ENCODE data around the gene TP73.
A peak's percentile ranks its signal among the peaks of the same experiment; 100 is the strongest.

Gene TP73

DNA sequence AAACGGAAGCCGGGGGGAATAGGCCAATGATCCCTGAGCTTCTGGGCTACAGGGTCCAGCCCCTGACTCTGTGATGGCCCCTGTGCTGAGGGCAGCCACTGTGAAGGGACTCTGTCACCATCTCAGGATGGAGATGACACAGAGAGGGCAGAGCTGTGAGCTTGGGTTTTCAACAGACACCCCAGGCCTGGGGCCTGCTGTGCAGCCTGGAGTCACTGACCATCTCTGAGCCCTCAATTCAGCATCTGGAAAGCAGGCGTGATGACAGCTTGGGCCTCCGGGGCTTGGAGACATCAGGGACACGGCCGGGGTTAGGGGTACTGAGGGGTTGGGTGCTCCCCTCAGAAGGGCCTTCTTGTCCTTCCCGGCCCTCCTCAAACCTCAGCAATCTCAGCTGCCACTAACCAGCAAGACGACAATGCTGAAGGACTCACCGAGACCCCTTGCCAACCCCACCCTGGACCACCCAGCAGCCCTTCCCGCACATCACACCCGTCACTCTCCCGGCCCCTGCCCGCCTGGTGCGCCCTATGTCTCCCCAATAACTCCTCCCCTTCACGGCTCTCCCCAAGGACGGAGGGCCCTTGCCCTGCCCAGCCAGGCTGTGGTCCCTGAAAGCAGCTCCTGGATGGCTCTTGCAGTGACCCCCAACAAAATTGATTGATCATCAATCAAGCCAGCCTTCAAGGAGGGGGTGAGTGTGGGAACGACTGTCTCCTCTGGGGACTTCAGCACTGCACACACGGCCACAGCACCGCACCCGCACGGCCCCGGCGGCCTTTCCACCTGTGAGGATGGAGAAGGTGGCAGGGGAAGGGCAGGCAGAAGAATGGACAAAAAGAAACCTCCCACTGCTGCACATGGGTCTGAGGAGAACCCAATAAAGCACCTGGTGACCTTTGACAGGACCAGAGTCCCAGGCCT, 45.3 kb upstream of the TP73 start:
- in situ Hi-C loops (cut with HindIII; ENCODE audit: low sequenced_read_pairs) = no loop called here
- TF ChIP-seq, protein P1, sequence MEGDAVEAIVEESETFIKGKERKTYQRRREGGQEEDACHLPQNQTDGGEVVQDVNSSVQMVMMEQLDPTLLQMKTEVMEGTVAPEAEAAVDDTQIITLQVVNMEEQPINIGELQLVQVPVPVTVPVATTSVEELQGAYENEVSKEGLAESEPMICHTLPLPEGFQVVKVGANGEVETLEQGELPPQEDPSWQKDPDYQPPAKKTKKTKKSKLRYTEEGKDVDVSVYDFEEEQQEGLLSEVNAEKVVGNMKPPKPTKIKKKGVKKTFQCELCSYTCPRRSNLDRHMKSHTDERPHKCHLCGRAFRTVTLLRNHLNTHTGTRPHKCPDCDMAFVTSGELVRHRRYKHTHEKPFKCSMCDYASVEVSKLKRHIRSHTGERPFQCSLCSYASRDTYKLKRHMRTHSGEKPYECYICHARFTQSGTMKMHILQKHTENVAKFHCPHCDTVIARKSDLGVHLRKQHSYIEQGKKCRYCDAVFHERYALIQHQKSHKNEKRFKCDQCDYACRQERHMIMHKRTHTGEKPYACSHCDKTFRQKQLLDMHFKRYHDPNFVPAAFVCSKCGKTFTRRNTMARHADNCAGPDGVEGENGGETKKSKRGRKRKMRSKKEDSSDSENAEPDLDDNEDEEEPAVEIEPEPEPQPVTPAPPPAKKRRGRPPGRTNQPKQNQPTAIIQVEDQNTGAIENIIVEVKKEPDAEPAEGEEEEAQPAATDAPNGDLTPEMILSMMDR (IDR thresholded peaks at IDR 0.05; ENCODE audit: low read depth, low read length, missing control alignments) = no peak
- H3K4me3 ChIP-seq (ENCODE audit: low read depth, low read length) = no peak overlapping the region
- DNase-seq (ENCODE audit: low read depth) = no peak

DNA sequence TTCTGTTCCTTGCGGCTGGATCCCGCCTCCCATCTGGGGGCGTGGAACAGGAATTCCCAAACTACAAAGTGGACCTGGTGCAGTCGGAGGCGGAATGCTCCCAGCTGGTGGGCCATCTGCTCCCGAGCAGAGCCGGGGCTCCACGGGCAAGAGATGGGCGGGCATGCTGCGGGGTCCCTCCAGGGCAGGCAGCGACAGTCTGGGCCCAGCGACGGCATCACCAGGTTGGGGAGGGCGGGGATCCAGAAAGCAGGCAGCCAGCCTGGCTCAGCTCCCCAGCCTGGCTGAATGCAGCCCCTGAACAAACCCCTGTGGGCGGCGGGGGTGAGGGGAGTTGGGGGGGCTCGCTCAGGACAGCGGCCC, 44.6 kb upstream of the TP73 start:
- DNase-seq (ENCODE audit: low read depth) = no peak
- in situ Hi-C loops (cut with HindIII; ENCODE audit: low sequenced_read_pairs) = no loop called here
- TF ChIP-seq, protein P1 (IDR thresholded peaks at IDR 0.05; ENCODE audit: low read depth, low read length, missing control alignments) = no peak

DNA sequence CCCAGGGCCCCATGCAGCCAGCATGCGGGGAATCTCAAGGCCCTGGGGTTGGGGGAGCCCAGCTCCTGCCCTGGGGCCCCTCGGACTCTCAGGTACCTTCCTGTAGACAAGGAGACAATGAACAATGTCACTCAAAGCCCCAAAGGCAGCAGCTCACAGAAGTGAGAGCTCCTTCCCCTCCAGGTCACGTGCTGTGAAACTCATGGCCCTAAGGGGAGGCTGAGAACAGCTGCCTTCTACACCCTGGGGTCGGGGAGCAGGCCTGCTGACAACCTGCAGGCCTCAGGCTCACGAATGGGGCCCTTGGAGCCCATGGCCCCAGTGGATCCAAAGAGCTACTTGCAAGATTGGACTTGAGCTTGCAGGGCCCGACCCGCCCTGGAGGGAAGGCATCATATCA, 44.2 kb upstream of the TP73 start:
- TF ChIP-seq, protein P1 (IDR thresholded peaks at IDR 0.05; ENCODE audit: low read depth, low read length, missing control alignments) = no peak
- no peak overlapping the region for H3K4me3 ChIP-seq (ENCODE audit: low read depth, low read length)
- no peak for DNase-seq (ENCODE audit: low read depth)
- in situ Hi-C loops (cut with HindIII; ENCODE audit: low sequenced_read_pairs) = no loop called here

More for the DNA sequence above, 44.6 kb upstream of the TP73 start:
- H3K4me3 ChIP-seq (ENCODE audit: low read depth, low read length) = no peak overlapping the region

DNA sequence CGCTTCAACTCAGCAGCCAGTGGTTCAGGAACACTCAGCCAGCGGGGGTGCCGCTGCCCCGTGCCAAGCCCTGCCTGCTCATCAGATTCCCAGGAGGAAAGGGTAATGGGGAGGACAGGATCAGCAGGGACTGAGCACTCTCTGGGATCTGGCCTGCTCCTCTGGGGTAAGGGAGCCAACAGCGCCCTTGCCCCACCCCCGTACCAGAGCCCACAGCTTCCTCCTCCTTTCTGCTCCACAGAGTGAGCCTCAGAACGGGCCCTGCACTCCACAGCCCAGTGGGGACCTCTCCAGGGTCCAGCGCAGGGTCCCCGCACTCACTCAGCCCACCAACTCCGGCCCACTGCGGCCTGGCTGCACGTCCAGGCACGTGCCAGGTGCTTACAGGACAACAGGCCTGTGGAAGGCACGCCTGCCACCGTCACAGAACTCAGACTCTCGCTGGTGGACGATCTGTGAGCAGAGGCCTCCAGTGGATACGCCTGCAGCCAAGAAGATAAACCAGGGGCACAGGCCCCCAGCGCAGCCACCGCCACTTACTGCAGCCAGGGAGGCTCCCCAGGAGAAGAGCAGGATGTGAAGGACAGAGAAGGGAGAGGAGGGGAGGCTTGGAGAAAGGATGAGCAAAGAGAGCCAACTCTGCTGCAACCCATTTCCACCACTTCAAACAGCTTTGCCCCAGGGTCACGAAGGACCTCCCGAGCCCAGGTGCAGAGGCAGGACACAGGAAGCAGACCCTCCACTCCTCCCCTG, 43.1 kb upstream of the TP73 start:
- TF ChIP-seq, protein P1 (IDR thresholded peaks at IDR 0.05; ENCODE audit: low read depth, low read length, missing control alignments) = no peak
- no peak for DNase-seq (ENCODE audit: low read depth)
- H3K4me3 ChIP-seq (ENCODE audit: low read depth, low read length) = no peak overlapping the region
- in situ Hi-C loops (cut with HindIII; ENCODE audit: low sequenced_read_pairs) = no loop called here

DNA sequence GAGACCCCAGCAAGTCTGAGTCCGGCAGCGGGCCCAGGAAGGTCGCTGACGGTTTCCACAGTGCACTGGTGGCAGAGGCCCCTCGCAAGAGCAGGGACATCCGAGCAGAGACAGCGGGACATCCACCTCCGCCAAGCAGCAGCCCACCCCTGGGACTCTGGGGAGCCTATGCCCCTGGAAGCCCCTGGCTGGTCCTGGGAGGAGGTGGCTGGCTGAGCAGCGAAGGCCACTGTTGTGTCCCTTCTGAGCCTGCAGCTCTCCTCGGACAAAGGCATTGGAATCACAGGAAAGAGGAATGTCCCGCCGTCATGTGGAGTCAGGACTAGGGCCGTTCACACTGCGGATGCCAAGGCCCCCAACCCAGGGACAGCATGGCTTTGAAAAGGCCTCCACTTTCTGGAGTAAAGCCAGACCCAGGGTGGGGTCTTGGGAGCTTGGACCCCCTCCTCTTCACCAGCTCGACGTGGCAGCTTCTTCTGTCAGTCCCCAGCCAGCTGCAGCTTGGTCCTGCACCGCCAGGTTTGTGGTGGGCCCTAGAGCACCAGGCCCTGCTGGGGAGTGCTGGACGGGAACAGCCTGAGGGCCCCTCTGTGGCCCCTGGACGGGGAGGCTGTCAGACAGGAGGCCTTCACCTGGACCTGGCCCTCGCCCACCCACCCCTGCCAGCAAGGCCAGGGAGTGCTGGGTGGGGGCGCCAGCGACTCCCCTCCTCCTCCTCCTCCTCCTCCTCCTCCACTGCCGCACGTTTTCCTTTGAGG, 42.4 kb upstream of the TP73 start:
- in situ Hi-C loops (cut with HindIII; ENCODE audit: low sequenced_read_pairs) = no loop called here
- DNase-seq (ENCODE audit: low read depth) = no peak
- no peak overlapping the region for H3K4me3 ChIP-seq (ENCODE audit: low read depth, low read length)
- TF ChIP-seq, protein P1 (IDR thresholded peaks at IDR 0.05; ENCODE audit: low read depth, low read length, missing control alignments) = no peak

DNA sequence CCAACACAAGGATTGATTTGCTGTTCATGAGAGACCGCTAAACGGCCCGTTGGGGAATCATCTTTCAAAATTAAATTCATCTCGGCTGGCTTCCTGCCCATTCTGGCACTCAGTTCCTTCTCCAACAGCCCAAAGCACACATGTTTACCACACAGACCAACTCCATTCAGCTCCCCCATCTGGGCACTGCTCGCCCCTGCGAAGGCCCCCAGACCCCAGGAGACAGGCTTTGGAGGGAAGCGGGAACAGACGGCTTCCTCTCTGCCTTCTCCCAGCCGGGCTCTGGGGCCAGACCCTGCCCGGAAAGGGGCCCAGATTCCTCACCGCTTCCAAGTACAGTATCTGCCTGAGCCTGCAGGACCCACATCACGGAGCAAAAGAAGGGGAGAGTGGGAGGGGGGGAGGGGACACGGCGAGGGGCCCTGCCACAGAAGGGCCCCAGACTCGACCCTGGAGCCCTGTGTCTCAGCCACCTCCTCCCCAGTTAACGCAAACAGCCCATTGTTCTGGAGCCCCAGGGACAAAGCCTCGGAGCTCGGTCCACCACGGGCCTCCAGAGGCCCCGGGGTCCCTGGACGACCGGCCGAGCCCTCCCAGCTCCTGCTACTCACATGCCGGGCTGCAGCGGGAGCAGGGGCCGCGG, 41.7 kb upstream of the TP73 start:
- DNase-seq (ENCODE audit: low read depth) = no peak
- H3K4me3 ChIP-seq (ENCODE audit: low read depth, low read length) = peak overlapping the region; percentile 33
- in situ Hi-C loops (cut with HindIII; ENCODE audit: low sequenced_read_pairs) = no loop called here
- TF ChIP-seq, protein P1 (IDR thresholded peaks at IDR 0.05; ENCODE audit: low read depth, low read length, missing control alignments) = no peak
